ENCODE measurements around the gene GALT.
"Not testable (repeated sequence)": the region's sequence is repeated elsewhere in the genome, so short reads cannot be mapped to it uniquely, and the experiment has no call there.

GALT gene

DNA sequence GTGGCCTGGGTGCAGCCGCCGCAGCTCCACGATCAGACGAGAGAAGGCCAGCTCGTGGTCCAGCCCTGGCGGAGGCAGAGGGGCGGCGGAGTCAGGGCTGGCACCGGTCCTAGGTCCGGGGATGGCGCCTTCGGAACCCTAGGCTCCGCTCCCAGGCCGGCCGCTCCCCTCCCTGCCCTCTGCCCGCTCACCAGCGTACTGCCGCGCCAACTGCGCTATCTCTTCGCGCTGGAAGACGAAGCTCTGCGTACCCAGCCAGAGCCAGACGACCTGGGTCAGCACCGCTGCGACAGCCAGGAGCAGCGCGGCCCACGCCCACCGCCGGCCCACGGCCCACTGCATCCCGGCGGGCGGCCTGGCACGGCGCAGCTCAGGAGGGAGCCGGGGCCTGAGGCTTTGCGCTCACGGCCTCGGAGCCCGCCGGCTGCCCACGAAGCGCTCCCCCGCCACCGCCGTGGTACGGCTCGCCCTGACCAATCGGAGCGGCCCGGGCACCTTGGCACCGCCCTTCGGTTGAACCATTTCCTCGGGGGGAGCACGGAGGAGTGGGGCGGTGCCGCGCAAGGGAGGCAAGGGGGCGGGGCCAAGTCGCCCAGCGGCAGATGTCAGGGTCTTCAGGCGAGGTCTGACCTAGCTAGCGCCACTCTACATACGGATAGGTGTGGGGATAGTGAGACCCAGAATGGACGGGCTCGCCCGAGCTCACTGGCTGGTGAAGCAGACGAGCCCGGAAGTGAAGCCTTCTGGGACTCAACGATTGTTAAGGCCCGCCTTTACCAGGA is 8.9 kb upstream of the GALT start, which contains the start of gene SIGMAR1:
Gene SIGMAR1 (minus strand): TSS at position 432 of the 782 bp plus-strand sequence. CDS start 90 bp downstream, at position 342.
- peak within 1 kb of the TSS; percentile 92 for H3K27ac ChIP-seq
- TF ChIP-seq, protein P1, sequence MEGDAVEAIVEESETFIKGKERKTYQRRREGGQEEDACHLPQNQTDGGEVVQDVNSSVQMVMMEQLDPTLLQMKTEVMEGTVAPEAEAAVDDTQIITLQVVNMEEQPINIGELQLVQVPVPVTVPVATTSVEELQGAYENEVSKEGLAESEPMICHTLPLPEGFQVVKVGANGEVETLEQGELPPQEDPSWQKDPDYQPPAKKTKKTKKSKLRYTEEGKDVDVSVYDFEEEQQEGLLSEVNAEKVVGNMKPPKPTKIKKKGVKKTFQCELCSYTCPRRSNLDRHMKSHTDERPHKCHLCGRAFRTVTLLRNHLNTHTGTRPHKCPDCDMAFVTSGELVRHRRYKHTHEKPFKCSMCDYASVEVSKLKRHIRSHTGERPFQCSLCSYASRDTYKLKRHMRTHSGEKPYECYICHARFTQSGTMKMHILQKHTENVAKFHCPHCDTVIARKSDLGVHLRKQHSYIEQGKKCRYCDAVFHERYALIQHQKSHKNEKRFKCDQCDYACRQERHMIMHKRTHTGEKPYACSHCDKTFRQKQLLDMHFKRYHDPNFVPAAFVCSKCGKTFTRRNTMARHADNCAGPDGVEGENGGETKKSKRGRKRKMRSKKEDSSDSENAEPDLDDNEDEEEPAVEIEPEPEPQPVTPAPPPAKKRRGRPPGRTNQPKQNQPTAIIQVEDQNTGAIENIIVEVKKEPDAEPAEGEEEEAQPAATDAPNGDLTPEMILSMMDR (conservative IDR thresholded peaks at IDR 0.05) = no peak

DNA sequence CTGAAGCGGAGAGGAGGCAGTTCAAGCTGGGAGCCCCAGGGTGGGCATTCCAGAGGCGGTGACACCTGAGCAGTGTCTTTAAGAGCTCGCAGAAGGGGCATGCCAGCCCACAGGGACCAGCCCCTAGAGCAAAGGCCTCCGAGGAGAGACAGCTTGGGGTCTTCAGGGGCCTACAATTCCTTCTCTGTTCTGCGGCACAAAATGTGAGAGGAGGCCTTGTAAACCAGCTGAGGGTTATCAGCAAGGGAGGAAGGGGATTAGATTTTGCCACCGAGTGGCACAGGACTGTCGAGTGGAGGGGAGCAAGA is 8.4 kb upstream of the GALT start:
- peak overlapping the region; percentile 92 for H3K27ac ChIP-seq
- TF ChIP-seq, protein P1 (conservative IDR thresholded peaks at IDR 0.05) = no peak

DNA sequence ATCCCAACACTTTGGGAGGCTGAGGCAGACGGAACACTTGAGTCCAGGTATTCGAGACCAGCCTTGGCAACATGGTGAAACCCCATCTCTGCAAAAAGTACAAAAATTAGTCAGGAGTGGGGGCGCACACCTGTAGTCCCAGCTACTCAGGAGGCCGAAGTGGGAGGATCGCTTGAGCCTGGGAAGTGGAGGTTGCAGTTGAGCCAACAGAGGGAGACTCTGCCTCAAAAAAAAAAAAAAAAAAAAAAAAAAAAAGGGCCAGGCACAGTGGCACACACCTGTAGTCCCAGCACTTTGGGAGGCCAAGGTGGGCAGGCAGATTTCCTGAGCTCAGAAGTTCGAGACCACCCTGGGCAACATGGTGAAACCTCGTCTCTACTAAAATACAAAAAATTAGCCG is 7.2 kb upstream of the GALT start:
- H3K27ac ChIP-seq = not testable (repeated sequence)

DNA sequence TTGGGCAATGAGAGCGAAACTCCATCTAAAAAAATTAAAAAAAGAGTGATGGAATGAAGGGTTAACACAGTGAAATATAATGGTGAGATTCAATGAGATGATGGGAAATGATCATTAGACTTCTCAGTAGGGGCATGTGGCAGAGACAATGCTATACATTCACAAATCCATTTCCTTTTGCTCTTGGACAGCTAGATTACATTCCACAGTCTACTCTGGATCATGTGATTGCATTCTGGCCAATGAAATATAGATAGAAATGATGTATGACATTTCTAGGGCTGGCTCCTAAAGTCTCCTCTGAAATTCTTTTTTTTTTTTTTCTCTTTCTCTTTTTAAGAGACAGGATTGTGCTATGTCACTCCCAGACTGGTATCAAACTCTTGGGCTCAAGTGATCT is 3.8 kb upstream of the GALT start:
- no peak overlapping the region for H3K27ac ChIP-seq
- TF ChIP-seq, protein P1 (conservative IDR thresholded peaks at IDR 0.05) = no peak

DNA sequence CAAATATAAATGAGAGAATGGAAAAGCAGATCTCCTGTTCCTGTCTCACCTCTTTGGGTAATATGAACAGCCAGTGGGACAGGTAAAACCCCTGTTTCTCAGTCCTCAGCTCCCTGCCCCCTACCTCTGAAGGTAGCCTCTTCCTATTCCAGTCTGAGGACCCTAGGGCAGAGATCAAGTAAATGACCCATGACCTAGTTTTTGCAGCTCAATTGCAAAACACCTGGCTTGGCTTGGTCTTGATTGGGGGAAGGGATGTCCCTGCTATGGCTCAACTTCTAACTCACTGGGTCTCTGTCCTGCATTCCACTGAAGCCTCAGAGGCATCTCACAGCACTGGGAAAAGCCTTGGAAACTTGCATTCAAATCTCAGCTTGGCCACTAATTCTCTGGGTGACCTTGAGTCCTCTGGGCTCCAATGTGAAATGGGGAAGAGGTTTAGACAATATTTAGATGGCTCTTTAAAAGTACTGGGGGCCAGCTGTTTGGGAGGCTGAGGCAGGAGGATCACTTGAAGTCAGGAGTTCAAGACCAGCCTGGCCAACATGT is 1.6 kb upstream of the GALT start:
- no peak overlapping the region for H3K27ac ChIP-seq
- TF ChIP-seq, protein P1 (conservative IDR thresholded peaks at IDR 0.05) = no peak

GRCh38 chr9:34647084-34647403 is 569 bp downstream of the GALT start:
- peak overlapping the region; percentile 95 for H3K27ac ChIP-seq
- TF ChIP-seq, protein P1 (conservative IDR thresholded peaks at IDR 0.05) = peak; percentile 3; the same call in 1 of the 2 replicates

GRCh38 chr9:34647651-34648050 is 1.2 kb downstream of the GALT start:
- H3K27ac ChIP-seq = peak overlapping the region; percentile 95
- TF ChIP-seq, protein P1 (conservative IDR thresholded peaks at IDR 0.05) = no peak

GRCh38 chr9:34648673-34649072 is 2.2 kb downstream of the GALT start:
- peak overlapping the region; percentile 95; the same call in 1 of the 2 replicates for H3K27ac ChIP-seq
- TF ChIP-seq, protein P1 (conservative IDR thresholded peaks at IDR 0.05) = no peak

Data from VCaP (cell line).